Measurements from ENCODE around the gene USP47.

The USP47 gene

GRCh38 chr11:11965192-11965591 is 123.4 kb downstream of the USP47 start:
- DNase-seq (no peak), ATAC-seq (ENCODE audit: insufficient read depth, low read depth) (no peak)
- no peak overlapping the region for H3K27ac ChIP-seq (ENCODE audit: low read length)
- no peak overlapping the region for H2AFZ ChIP-seq (ENCODE audit: low read depth, low read length)
- no peak overlapping the region for H3K4me2 ChIP-seq (ENCODE audit: insufficient read depth, low read length)
- TF ChIP-seq CTCF (IDR thresholded peaks at IDR 0.05; ENCODE audit: borderline replicate concordance, extremely low read depth, low read length, poor library complexity, severe bottlenecking) (no peak), EZH2 (IDR thresholded peaks at IDR 0.05; ENCODE audit: borderline replicate concordance, low read depth, low read length, severe bottlenecking) (no peak)
- no peak overlapping the region for H3K9ac ChIP-seq (ENCODE audit: low read depth, low read length)
- no peaks in the 10 kb centered on the region for H3K36me3 ChIP-seq (ENCODE audit: insufficient read depth, low read length)
- H3K4me1 ChIP-seq (ENCODE audit: insufficient read depth, low read length) = peaks cover 7% of the 10 kb centered on the region
- H3K4me3 ChIP-seq (ENCODE audit: low read depth in 1 of 2, low read length in 2 of 2) = no peak overlapping the region
- no peaks in the 10 kb centered on the region for H3K9me3 ChIP-seq (ENCODE audit: insufficient read depth, low read length, severe bottlenecking)
- peaks cover 5% of the 10 kb centered on the region; the same call in 1 of the 2 replicates for H4K20me1 ChIP-seq (ENCODE audit: insufficient read depth, low read length)
- H3K27me3 ChIP-seq (ENCODE audit: insufficient read depth, low read length, poor library complexity) = no peaks in the 10 kb centered on the region
- H3K79me2 ChIP-seq (ENCODE audit: insufficient read depth, low read length) = no peaks in the 10 kb centered on the region

DNA sequence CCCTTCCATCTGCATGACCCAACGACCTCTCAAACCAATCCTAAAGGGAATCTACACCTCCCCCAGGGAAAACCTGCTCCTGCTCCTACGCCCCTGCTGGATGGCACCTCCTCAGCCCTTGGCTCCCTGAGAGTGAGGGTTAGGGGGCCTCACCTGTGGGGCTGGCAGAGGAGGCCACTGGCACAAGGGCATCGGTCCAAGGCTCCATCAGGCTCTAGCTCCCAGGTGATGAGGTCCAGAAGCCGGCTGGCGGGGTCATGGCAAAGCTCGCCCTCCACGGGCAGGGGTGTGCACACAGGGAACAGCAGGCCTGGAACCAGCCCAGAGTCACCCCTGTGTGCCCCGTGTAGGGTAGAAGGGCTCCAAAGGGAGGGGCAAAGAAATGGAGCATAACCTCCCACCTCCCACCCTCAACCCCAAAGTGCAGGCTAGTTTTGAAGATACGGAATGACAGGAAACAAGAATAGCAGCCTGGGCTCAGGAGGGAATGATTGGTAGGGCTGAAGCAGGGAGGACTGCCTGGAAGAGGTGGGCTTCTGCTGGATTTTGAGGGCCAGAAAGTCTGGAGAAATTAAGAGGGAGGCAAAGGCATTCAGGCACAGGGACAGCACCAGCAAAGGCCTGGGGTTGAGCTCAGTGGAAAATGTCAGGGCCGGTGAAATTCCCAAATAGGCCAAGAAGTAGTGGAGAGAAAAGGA is 124.0 kb downstream of the USP47 start:
- Histone ChIP-seq H2AFZ (ENCODE audit: low read depth, low read length) (no peak overlapping the region), H3K4me2 (ENCODE audit: insufficient read depth, low read length) (no peak overlapping the region), H3K27me3 (ENCODE audit: insufficient read depth, low read length, poor library complexity) (peaks cover 4% of the 10 kb centered on the region), H3K79me2 (ENCODE audit: insufficient read depth, low read length) (no peaks in the 10 kb centered on the region), H3K9me3 (ENCODE audit: insufficient read depth, low read length, severe bottlenecking) (no peaks in the 10 kb centered on the region), H3K4me3 (ENCODE audit: low read depth in 1 of 2, low read length in 2 of 2) (no peak overlapping the region), H3K9ac (ENCODE audit: low read depth, low read length) (no peak overlapping the region), H3K4me1 (ENCODE audit: insufficient read depth, low read length) (peaks cover 1% of the 10 kb centered on the region), H4K20me1 (ENCODE audit: insufficient read depth, low read length) (peaks cover 3% of the 10 kb centered on the region; the same call in 1 of the 2 replicates), H3K36me3 (ENCODE audit: insufficient read depth, low read length) (no peaks in the 10 kb centered on the region), H3K27ac (ENCODE audit: low read length) (no peak overlapping the region)
- DNase-seq (no peak), ATAC-seq (ENCODE audit: insufficient read depth, low read depth) (no peak)
- no peak for TF ChIP-seq EZH2 (IDR thresholded peaks at IDR 0.05; ENCODE audit: borderline replicate concordance, low read depth, low read length, severe bottlenecking)
- TF ChIP-seq CTCF (IDR thresholded peaks at IDR 0.05; ENCODE audit: borderline replicate concordance, extremely low read depth, low read length, poor library complexity, severe bottlenecking) = no peak

GRCh38 chr11:11966354-11966741 is 124.6 kb downstream of the USP47 start:
- Histone ChIP-seq H3K27me3 (ENCODE audit: insufficient read depth, low read length, poor library complexity) (peaks cover 4% of the 10 kb centered on the region), H3K36me3 (ENCODE audit: insufficient read depth, low read length) (no peaks in the 10 kb centered on the region)

More at GRCh38 chr11:11966354-11966741, 124.6 kb downstream of the USP47 start:
- Histone ChIP-seq H2AFZ (ENCODE audit: low read depth, low read length) (no peak overlapping the region), H3K4me1 (ENCODE audit: insufficient read depth, low read length) (no peaks in the 10 kb centered on the region), H3K9me3 (ENCODE audit: insufficient read depth, low read length, severe bottlenecking) (no peaks in the 10 kb centered on the region), H3K4me3 (ENCODE audit: low read depth in 1 of 2, low read length in 2 of 2) (no peak overlapping the region), H4K20me1 (ENCODE audit: insufficient read depth, low read length) (peaks cover 3% of the 10 kb centered on the region; the same call in 1 of the 2 replicates), H3K27ac (ENCODE audit: low read length) (no peak overlapping the region), H3K4me2 (ENCODE audit: insufficient read depth, low read length) (no peak overlapping the region), H3K9ac (ENCODE audit: low read depth, low read length) (no peak overlapping the region), H3K79me2 (ENCODE audit: insufficient read depth, low read length) (no peaks in the 10 kb centered on the region)
- no peak for TF ChIP-seq CTCF (IDR thresholded peaks at IDR 0.05; ENCODE audit: borderline replicate concordance, extremely low read depth, low read length, poor library complexity, severe bottlenecking)
- no peak for TF ChIP-seq EZH2 (IDR thresholded peaks at IDR 0.05; ENCODE audit: borderline replicate concordance, low read depth, low read length, severe bottlenecking)
- DNase-seq (no peak), ATAC-seq (ENCODE audit: insufficient read depth, low read depth) (no peak)
